HepG2 (cell line): ENCODE measurements around the gene POLR1D. TPM values are rescaled to one million over a fixed set of nuclear protein-coding genes. Genes with fewer than 3 reads are reported as not detected.

ENCODE experiments used
- CENPX ChIP-seq: sonication (generic); formaldehyde crosslinking; IDR thresholded peaks from 2 replicates; pipeline ENCODE4 v1.9.0; 2021; ENCODE audit warnings: mild to moderate bottlenecking, missing genetic modification reagents, moderate library complexity
- DNMT1 ChIP-seq: sonication (generic); formaldehyde crosslinking; IDR thresholded peaks from 2 replicates; pipeline ENCODE4 v1.5.1; 2020; ENCODE audit warnings: mild to moderate bottlenecking, missing genetic modification reagents
- DR1 ChIP-seq: sonication (generic); formaldehyde crosslinking; IDR thresholded peaks from 2 replicates; pipeline ENCODE4 v1.8.0; 2021; ENCODE audit warnings: mild to moderate bottlenecking, missing genetic modification reagents, inconsistent platforms
- GABPA ChIP-seq, 2 experiments: IDR thresholded peaks; 2 replicates each; pipeline ENCODE4 v1.6.1; 2011 to 2016; ENCODE audit warnings: low read depth in 2 of 2, low read length in 1 of 2, missing biosample characterization in 1 of 2, missing genetic modification characterization in 1 of 2
- NFYB ChIP-seq: sonication (generic); formaldehyde crosslinking; IDR thresholded peaks from 2 replicates; pipeline ENCODE4 v1.4.0; 2020; ENCODE audit warnings: missing genetic modification reagents
- RFXAP ChIP-seq: sonication (generic); formaldehyde crosslinking; IDR thresholded peaks from 2 replicates; pipeline ENCODE4 v1.4.0; 2020; ENCODE audit warnings: missing genetic modification reagents, borderline replicate concordance
- TP53 ChIP-seq: sonication (generic); formaldehyde crosslinking; conservative IDR thresholded peaks from 2 replicates; pipeline ENCODE4 v1.4.0; 2020; ENCODE audit warnings: missing genetic modification reagents
- YEATS4 ChIP-seq: sonication (generic); formaldehyde crosslinking; IDR thresholded peaks from 2 replicates; pipeline ENCODE4 v1.4.0; 2020; ENCODE audit warnings: missing genetic modification reagents, borderline replicate concordance
- ZMYM3 ChIP-seq: sonication (generic); formaldehyde crosslinking; IDR thresholded peaks from 2 replicates; pipeline ENCODE4 v1.5.1; 2020; ENCODE audit warnings: mild to moderate bottlenecking, missing genetic modification reagents
- ZMYM4 ChIP-seq: sonication (generic); formaldehyde crosslinking; IDR thresholded peaks from 2 replicates; pipeline ENCODE4 v1.8.1; 2023; ENCODE audit warnings: mild to moderate bottlenecking, missing genetic modification reagents
- ZNF296 ChIP-seq: sonication (generic); formaldehyde crosslinking; conservative IDR thresholded peaks from 2 replicates; pipeline ENCODE4 v1.5.0; 2020; ENCODE audit warnings: mild to moderate bottlenecking, missing genetic modification reagents
- ZNF615 ChIP-seq: sonication (generic); formaldehyde crosslinking; IDR thresholded peaks from 2 replicates; pipeline ENCODE4 v1.5.0; 2020; ENCODE audit warnings: mild to moderate bottlenecking, missing genetic modification reagents, borderline replicate concordance
- ZSCAN31 ChIP-seq: sonication (generic); formaldehyde crosslinking; IDR thresholded peaks from 2 replicates; pipeline ENCODE4 v1.5.0; 2020; ENCODE audit warnings: low read depth, mild to moderate bottlenecking, missing genetic modification reagents
- polyA plus RNA-seq, 8 experiments: library from polyadenylated mRNA; depleted of rRNA in 3 of 8; stranded (reverse) in 7 of 8; unstranded in 1 of 8; fragments of >200 nt; fragmentation: Illumina TruSeq in 4 of 8; extraction: Trizol in 4 of 8; gene quantifications; 2 replicates each; pipeline versions ENCODE4 v1.2.1 to v1.2.3, GENCODE V29; 2011 to 2016; ENCODE audit warnings: low read depth in 4 of 8, missing spikeins in 1 of 8, mixed read lengths in 1 of 8; ENCODE audit not compliant: insufficient read depth in 1 of 8
- total RNA-seq, 5 experiments: library from RNA; depleted of rRNA; stranded (reverse); fragments of >200 nt; fragmentation: Illumina TruSeq; extraction: Trizol; gene quantifications; 2 replicates each; pipeline ENCODE4 v1.2.3, GENCODE V29; 2016; ENCODE audit warnings: low read depth in 1 of 5
- TF ChIP-seq, protein P1 (sequence below): sonication (generic); formaldehyde crosslinking; IDR thresholded peaks from 2 replicates; pipeline ENCODE4 v1.4.0; 2020; ENCODE audit warnings: missing genetic modification reagents, borderline replicate concordance
- TF ChIP-seq, protein P2 (sequence below): sonication (generic); formaldehyde crosslinking; IDR thresholded peaks from 2 replicates; pipeline ENCODE4 v1.4.0; 2020; ENCODE audit warnings: mild to moderate bottlenecking, missing genetic modification reagents
- TF ChIP-seq, protein P3 (sequence below): sonication (generic); formaldehyde crosslinking; IDR thresholded peaks from 2 replicates; pipeline ENCODE4 v1.4.0; 2020; ENCODE audit warnings: missing genetic modification reagents, borderline replicate concordance
- TF ChIP-seq, protein P4 (sequence below): sonication (generic); formaldehyde crosslinking; IDR thresholded peaks from 2 replicates; pipeline ENCODE4 v1.8.1; 2022; ENCODE audit warnings: mild to moderate bottlenecking, missing genetic modification reagents
- TF ChIP-seq, protein P5 (sequence below): sonication (generic); formaldehyde crosslinking; IDR thresholded peaks from 2 replicates; pipeline ENCODE4 v1.9.0; 2021; ENCODE audit warnings: missing genetic modification reagents, mild to moderate bottlenecking, borderline replicate concordance

POLR1D gene
- total and polyA plus RNA-seq, 2 of the 13 experiments (the other 11 are each of a cell fraction or from before 2014, with no cell fraction given) = 183 to 490 TPM

DNA sequence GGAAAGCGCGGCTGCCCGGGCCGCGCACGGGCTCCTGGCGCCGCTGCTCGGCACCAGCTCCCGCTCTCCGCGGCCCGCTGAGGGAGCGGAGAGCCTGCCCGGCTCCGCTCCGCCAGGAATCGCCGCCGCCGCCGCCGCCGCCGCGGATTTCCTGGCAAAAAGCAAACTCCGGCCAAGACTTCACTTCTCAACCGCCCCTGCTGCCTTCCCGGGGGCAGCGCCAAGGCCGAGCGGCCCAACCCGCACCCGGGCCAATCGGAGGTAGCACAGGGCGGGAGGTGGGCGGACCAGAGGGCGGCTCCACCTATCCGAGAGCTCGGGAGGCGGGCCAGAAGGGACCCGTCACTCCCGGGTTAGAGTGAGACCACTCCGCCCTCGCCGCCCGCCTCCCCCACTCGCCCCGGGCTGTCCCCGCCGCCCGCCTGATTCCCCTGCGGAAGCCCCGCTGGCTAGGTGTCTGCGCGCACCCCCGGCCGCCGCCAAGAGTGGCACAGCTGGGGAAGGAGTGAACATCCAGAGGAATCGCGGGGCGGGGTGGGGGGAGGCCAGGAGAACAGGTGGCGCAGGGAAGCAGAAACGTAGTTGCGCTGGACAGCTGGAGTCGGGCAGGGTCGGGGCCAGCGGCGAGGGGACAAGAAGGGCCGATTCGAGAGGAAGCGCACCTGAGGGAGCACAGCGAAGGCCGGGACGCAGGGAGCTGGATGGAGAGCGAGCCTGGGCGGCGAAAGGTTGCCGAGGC is 1.1 kb upstream of the POLR1D start, which contains the start of gene LNX2 (continued):
- TF ChIP-seq, protein P1, sequence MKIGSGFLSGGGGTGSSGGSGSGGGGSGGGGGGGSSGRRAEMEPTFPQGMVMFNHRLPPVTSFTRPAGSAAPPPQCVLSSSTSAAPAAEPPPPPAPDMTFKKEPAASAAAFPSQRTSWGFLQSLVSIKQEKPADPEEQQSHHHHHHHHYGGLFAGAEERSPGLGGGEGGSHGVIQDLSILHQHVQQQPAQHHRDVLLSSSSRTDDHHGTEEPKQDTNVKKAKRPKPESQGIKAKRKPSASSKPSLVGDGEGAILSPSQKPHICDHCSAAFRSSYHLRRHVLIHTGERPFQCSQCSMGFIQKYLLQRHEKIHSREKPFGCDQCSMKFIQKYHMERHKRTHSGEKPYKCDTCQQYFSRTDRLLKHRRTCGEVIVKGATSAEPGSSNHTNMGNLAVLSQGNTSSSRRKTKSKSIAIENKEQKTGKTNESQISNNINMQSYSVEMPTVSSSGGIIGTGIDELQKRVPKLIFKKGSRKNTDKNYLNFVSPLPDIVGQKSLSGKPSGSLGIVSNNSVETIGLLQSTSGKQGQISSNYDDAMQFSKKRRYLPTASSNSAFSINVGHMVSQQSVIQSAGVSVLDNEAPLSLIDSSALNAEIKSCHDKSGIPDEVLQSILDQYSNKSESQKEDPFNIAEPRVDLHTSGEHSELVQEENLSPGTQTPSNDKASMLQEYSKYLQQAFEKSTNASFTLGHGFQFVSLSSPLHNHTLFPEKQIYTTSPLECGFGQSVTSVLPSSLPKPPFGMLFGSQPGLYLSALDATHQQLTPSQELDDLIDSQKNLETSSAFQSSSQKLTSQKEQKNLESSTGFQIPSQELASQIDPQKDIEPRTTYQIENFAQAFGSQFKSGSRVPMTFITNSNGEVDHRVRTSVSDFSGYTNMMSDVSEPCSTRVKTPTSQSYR (CRISPR knock-in tag) = 0 out of 2 replicates have a peak, but pooled peaks have one; percentile 41
- TF ChIP-seq, protein P2, sequence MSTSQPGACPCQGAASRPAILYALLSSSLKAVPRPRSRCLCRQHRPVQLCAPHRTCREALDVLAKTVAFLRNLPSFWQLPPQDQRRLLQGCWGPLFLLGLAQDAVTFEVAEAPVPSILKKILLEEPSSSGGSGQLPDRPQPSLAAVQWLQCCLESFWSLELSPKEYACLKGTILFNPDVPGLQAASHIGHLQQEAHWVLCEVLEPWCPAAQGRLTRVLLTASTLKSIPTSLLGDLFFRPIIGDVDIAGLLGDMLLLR = no peak
- TF ChIP-seq, protein P3, sequence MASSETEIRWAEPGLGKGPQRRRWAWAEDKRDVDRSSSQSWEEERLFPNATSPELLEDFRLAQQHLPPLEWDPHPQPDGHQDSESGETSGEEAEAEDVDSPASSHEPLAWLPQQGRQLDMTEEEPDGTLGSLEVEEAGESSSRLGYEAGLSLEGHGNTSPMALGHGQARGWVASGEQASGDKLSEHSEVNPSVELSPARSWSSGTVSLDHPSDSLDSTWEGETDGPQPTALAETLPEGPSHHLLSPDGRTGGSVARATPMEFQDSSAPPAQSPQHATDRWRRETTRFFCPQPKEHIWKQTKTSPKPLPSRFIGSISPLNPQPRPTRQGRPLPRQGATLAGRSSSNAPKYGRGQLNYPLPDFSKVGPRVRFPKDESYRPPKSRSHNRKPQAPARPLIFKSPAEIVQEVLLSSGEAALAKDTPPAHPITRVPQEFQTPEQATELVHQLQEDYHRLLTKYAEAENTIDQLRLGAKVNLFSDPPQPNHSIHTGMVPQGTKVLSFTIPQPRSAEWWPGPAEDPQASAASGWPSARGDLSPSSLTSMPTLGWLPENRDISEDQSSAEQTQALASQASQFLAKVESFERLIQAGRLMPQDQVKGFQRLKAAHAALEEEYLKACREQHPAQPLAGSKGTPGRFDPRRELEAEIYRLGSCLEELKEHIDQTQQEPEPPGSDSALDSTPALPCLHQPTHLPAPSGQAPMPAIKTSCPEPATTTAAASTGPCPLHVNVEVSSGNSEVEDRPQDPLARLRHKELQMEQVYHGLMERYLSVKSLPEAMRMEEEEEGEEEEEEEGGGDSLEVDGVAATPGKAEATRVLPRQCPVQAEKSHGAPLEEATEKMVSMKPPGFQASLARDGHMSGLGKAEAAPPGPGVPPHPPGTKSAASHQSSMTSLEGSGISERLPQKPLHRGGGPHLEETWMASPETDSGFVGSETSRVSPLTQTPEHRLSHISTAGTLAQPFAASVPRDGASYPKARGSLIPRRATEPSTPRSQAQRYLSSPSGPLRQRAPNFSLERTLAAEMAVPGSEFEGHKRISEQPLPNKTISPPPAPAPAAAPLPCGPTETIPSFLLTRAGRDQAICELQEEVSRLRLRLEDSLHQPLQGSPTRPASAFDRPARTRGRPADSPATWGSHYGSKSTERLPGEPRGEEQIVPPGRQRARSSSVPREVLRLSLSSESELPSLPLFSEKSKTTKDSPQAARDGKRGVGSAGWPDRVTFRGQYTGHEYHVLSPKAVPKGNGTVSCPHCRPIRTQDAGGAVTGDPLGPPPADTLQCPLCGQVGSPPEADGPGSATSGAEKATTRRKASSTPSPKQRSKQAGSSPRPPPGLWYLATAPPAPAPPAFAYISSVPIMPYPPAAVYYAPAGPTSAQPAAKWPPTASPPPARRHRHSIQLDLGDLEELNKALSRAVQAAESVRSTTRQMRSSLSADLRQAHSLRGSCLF = no peak
- TF ChIP-seq, protein P4, sequence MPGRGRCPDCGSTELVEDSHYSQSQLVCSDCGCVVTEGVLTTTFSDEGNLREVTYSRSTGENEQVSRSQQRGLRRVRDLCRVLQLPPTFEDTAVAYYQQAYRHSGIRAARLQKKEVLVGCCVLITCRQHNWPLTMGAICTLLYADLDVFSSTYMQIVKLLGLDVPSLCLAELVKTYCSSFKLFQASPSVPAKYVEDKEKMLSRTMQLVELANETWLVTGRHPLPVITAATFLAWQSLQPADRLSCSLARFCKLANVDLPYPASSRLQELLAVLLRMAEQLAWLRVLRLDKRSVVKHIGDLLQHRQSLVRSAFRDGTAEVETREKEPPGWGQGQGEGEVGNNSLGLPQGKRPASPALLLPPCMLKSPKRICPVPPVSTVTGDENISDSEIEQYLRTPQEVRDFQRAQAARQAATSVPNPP = no peak
- TF ChIP-seq ZNF296 (CRISPR knock-in tag) = no peak
- TF ChIP-seq GABPA (IDR thresholded peaks at IDR 0.05; ENCODE audit: low read depth, low read length) = peak; percentile 29
- peak; percentile 10; the same call in 1 of the 2 replicates for TF ChIP-seq GABPA (CRISPR knock-in tag; IDR thresholded peaks at IDR 0.05; ENCODE audit: low read depth)
- no peak for TF ChIP-seq CENPX
- peak; percentile 92 for TF ChIP-seq NFYB
- no peak for TF ChIP-seq ZNF615
- peak; percentile 63 for TF ChIP-seq ZMYM4 (CRISPR knock-in tag)
- TF ChIP-seq DNMT1 = no peak
- TF ChIP-seq ZSCAN31 (CRISPR knock-in tag) = no peak; the same call in 1 of the 2 replicates
- TF ChIP-seq YEATS4 (CRISPR knock-in tag) = no peak
- TF ChIP-seq RFXAP (CRISPR knock-in tag) = no peak
- TF ChIP-seq DR1 = 0 out of 2 replicates have a peak, but pooled peaks have one; percentile 25
- TF ChIP-seq, protein P5, sequence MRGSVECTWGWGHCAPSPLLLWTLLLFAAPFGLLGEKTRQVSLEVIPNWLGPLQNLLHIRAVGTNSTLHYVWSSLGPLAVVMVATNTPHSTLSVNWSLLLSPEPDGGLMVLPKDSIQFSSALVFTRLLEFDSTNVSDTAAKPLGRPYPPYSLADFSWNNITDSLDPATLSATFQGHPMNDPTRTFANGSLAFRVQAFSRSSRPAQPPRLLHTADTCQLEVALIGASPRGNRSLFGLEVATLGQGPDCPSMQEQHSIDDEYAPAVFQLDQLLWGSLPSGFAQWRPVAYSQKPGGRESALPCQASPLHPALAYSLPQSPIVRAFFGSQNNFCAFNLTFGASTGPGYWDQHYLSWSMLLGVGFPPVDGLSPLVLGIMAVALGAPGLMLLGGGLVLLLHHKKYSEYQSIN (CRISPR knock-in tag) = no peak
- no peak for TF ChIP-seq TP53 (CRISPR knock-in tag)
- TF ChIP-seq ZMYM3 (CRISPR knock-in tag) = no peak
